Neutrophil (primary cell): Measurements from ENCODE around the gene CAPN11.

Experiments used
- H3K27ac ChIP-seq: fragments of 200-600 bp; sonication (generic); 2 replicates; pipeline ENCODE4 v1.5.1; 2016; ENCODE audit warnings: mild to moderate bottlenecking, moderate library complexity
- H3K27me3 ChIP-seq: fragments of 200-600 bp; sonication (generic); 2 replicates; pipeline ENCODE4 v1.6.0; 2016; ENCODE audit warnings: mild to moderate bottlenecking
- H3K36me3 ChIP-seq: fragments of 200-600 bp; sonication (generic); 2 replicates; pipeline ENCODE4 v1.5.1; 2017
- H3K4me1 ChIP-seq, 2 experiments: fragments of 200-600 bp in 1 of 2; sonication (generic) in 1 of 2; 1 replicate in 1 of 2; 2 replicates in 1 of 2; pipeline versions ENCODE4 v1.5.1 to v1.6.1; 2013 to 2016; ENCODE audit warnings: low read depth in 1 of 2, low read length in 1 of 2, mild to moderate bottlenecking in 1 of 2, moderate library complexity in 1 of 2; ENCODE audit not compliant: control insufficient read depth in 1 of 2, insufficient read depth in 1 of 2
- H3K4me3 ChIP-seq, 2 experiments: fragments of 200-600 bp in 1 of 2; sonication (generic) in 1 of 2; 1 replicate in 1 of 2; 2 replicates in 1 of 2; pipeline ENCODE4 v1.5.1; 2013 to 2016; ENCODE audit warnings: low read depth in 1 of 2, low read length in 1 of 2, mild to moderate bottlenecking in 1 of 2, moderate library complexity in 1 of 2
- H3K9me3 ChIP-seq: fragments of 200-600 bp; sonication (generic); 2 replicates; pipeline ENCODE4 v1.5.1; 2016
- TF ChIP-seq, protein P1 (sequence below): fragments of 200-600 bp; sonication (generic); IDR thresholded peaks from 2 replicates; pipeline ENCODE4 v1.5.1; 2016; ENCODE audit warnings: antibody characterized with exemption

Gene CAPN11

GRCh38 chr6:44120692-44121443 is 37.8 kb upstream of the CAPN11 start:
- Histone ChIP-seq H3K27me3 (no peaks in the 10 kb centered on the region), H3K36me3 (peaks cover 1% of the 10 kb centered on the region), H3K4me3 (no peak overlapping the region), H3K27ac (no peak overlapping the region), H3K4me1 (peaks cover 11 to 13% of the 10 kb centered on the region in 2 experiments), H3K9me3 (no peaks in the 10 kb centered on the region)
- TF ChIP-seq, protein P1, sequence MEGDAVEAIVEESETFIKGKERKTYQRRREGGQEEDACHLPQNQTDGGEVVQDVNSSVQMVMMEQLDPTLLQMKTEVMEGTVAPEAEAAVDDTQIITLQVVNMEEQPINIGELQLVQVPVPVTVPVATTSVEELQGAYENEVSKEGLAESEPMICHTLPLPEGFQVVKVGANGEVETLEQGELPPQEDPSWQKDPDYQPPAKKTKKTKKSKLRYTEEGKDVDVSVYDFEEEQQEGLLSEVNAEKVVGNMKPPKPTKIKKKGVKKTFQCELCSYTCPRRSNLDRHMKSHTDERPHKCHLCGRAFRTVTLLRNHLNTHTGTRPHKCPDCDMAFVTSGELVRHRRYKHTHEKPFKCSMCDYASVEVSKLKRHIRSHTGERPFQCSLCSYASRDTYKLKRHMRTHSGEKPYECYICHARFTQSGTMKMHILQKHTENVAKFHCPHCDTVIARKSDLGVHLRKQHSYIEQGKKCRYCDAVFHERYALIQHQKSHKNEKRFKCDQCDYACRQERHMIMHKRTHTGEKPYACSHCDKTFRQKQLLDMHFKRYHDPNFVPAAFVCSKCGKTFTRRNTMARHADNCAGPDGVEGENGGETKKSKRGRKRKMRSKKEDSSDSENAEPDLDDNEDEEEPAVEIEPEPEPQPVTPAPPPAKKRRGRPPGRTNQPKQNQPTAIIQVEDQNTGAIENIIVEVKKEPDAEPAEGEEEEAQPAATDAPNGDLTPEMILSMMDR, result no peak

- Histone ChIP-seq H3K27ac (no peak overlapping the region), H3K4me1 (peaks cover 21 to 23% of the 10 kb centered on the region in 2 experiments)
Observed at GRCh38 chr6:44122801-44123200, 35.8 kb upstream of the CAPN11 start.

GRCh38 chr6:44123544-44123943 is 35.1 kb upstream of the CAPN11 start:
- Histone ChIP-seq H3K36me3 (no peaks in the 10 kb centered on the region), H3K4me1 (peaks cover 28 to 29% of the 10 kb centered on the region in 2 experiments), H3K27ac (no peak overlapping the region), H3K9me3 (no peaks in the 10 kb centered on the region), H3K4me3 (no peak overlapping the region), H3K27me3 (peaks cover 9% of the 10 kb centered on the region)
- TF ChIP-seq, protein P1, result no peak

More at GRCh38 chr6:44122801-44123200, 35.8 kb upstream of the CAPN11 start:
- H3K27me3 ChIP-seq, result peaks cover 2% of the 10 kb centered on the region
- TF ChIP-seq, protein P1, result no peak
- no peaks in the 10 kb centered on the region for H3K36me3 ChIP-seq
- H3K4me3 ChIP-seq, result no peak overlapping the region
- H3K9me3 ChIP-seq, result no peaks in the 10 kb centered on the region

GRCh38 chr6:44126320-44127149 is 32.1 kb upstream of the CAPN11 start:
- H3K27ac ChIP-seq, result peak overlapping the region; percentile 50
- TF ChIP-seq, protein P1, result no peak

GRCh38 chr6:44127186-44128019 is 31.2 kb upstream of the CAPN11 start, which contains the start of the genes MRPL14 and TMEM63B:
TSS of gene MRPL14 (minus strand) at chr6:44127452. CDS start at chr6:44116611, 10,841 bp downstream.
TSS of gene TMEM63B (plus strand) at chr6:44127554. CDS start at chr6:44134585, 7,031 bp downstream.
- peak within 1 kb of the TSS; percentile 79 to 90 for H3K4me3 ChIP-seq
- H3K27ac ChIP-seq, result peak within 1 kb of the TSS; percentile 50
- H3K27me3 ChIP-seq, result peaks cover 12% of the 10 kb centered on the region
- TF ChIP-seq, protein P1, result peak; percentile 32
- peaks cover 28 to 29% of the 10 kb centered on the region in 2 experiments for H3K4me1 ChIP-seq
- no peaks in the 10 kb centered on the region for H3K9me3 ChIP-seq
- H3K36me3 ChIP-seq, result no peaks in the 10 kb centered on the region

More at GRCh38 chr6:44126320-44127149, 32.1 kb upstream of the CAPN11 start:
- Histone ChIP-seq H3K4me1 (peaks cover 28 to 29% of the 10 kb centered on the region in 2 experiments), H3K36me3 (no peaks in the 10 kb centered on the region), H3K9me3 (no peaks in the 10 kb centered on the region), H3K27me3 (peaks cover 12% of the 10 kb centered on the region), H3K4me3 (peak overlapping the region; percentile 79 to 90)
